OCI-LY3 (cell line): ENCODE results near the gene PLCH2.

Experiments
- H2AFZ ChIP-seq: fragments of 200-600, 300-600 bp; shearing (Covaris generic); 2 replicates; pipeline ENCODE4 v1.6.0; 2014; ENCODE audit warnings: antibody characterized with exemption, low read depth, low read length
- H3K27ac ChIP-seq: fragments of 200-600, 300-600 bp; sonication (generic); 2 replicates; pipeline ENCODE4 v1.5.1; 2014; ENCODE audit warnings: mild to moderate bottlenecking, low read length, moderate library complexity, mixed read lengths
- H3K27me3 ChIP-seq: fragments of 200-600, 300-600 bp; sonication (generic); 2 replicates; pipeline ENCODE4 v1.6.1; 2014; ENCODE audit warnings: low read depth, low read length, mixed read lengths
- H3K36me3 ChIP-seq: fragments of 200-600, 300-600 bp; sonication (generic); replicated peaks from 2 replicates; pipeline ENCODE3; 2014; ENCODE audit warnings: low read depth, low read length, mixed read lengths
- H3K4me1 ChIP-seq: fragments of 300-600, 200-600 bp; sonication (generic); 2 replicates; pipeline ENCODE4 v1.6.1; 2014; ENCODE audit warnings: low read length, mixed read lengths
- H3K4me2 ChIP-seq: fragments of 200-600, 300-600 bp; sonication (generic); 2 replicates; pipeline ENCODE4 v1.6.1; 2014; ENCODE audit warnings: low read length, mixed read lengths
- H3K4me3 ChIP-seq: fragments of 300-600, 200-600 bp; sonication (generic); 2 replicates; pipeline ENCODE4 v1.5.1; 2014; ENCODE audit warnings: antibody characterized with exemption, mild to moderate bottlenecking, low read length, moderate library complexity
- H3K79me2 ChIP-seq: fragments of 300-600, 200-600 bp; shearing (Covaris generic); 2 replicates; pipeline ENCODE4 v1.6.1; 2014; ENCODE audit warnings: mild to moderate bottlenecking, low read length, mixed read lengths
- H3K9ac ChIP-seq: fragments of 300-600, 200-600 bp; shearing (Covaris generic); 2 replicates; pipeline ENCODE4 v1.6.0; 2014; ENCODE audit warnings: mild to moderate bottlenecking, low read length, moderate library complexity
- H3K9me3 ChIP-seq: fragments of 200-600, 300-600 bp; shearing (Covaris generic); 2 replicates; pipeline ENCODE4 v1.6.1; 2014; ENCODE audit warnings: low read length, mixed read lengths; ENCODE audit not compliant: insufficient read depth
- H4K20me1 ChIP-seq: fragments of 200-600, 300-600 bp; sonication (generic); 2 replicates; pipeline ENCODE4 v1.6.1; 2016; ENCODE audit warnings: low read length, mixed read lengths; ENCODE audit not compliant: insufficient read depth
- CTCF ChIP-seq: fragments of 200-600, 300-600 bp; sonication (generic); IDR thresholded peaks from 2 replicates; pipeline ENCODE4 v1.5.1; 2014; ENCODE audit warnings: antibody characterized with exemption, low read length, low read depth
- EZH2phosphoT487 ChIP-seq: fragments of 200-600 bp; shearing (Covaris generic); IDR thresholded peaks from 2 replicates; pipeline ENCODE4 v1.6.1; 2018; ENCODE audit warnings: antibody characterized with exemption, mixed run types, low read depth

PLCH2 gene

GRCh38 chr1:2481885-2482284, 5.8 kb downstream of the PLCH2 start:
- no peak overlapping the region for H2AFZ ChIP-seq
- H3K27me3 ChIP-seq = no peaks in the 10 kb centered on the region
- H3K27ac ChIP-seq = no peak overlapping the region
- H3K9ac ChIP-seq = no peak overlapping the region
- H3K4me2 ChIP-seq = no peak overlapping the region
- TF ChIP-seq EZH2phosphoT487 = no peak
- no peaks in the 10 kb centered on the region for H3K4me1 ChIP-seq
- no peaks in the 10 kb centered on the region for H4K20me1 ChIP-seq
- H3K4me3 ChIP-seq = no peak overlapping the region
- H3K79me2 ChIP-seq = no peaks in the 10 kb centered on the region
- H3K9me3 ChIP-seq = no peaks in the 10 kb centered on the region
- no peaks in the 10 kb centered on the region for H3K36me3 ChIP-seq

GRCh38 chr1:2482588-2482987, 6.5 kb downstream of the PLCH2 start:
- Histone ChIP-seq H3K4me3 (no peak overlapping the region), H3K36me3 (no peaks in the 10 kb centered on the region), H4K20me1 (no peaks in the 10 kb centered on the region), H3K9ac (no peak overlapping the region), H2AFZ (no peak overlapping the region), H3K4me1 (no peaks in the 10 kb centered on the region), H3K79me2 (no peaks in the 10 kb centered on the region), H3K27ac (no peak overlapping the region), H3K9me3 (no peaks in the 10 kb centered on the region), H3K27me3 (no peaks in the 10 kb centered on the region), H3K4me2 (no peak overlapping the region)
- TF ChIP-seq CTCF (no peak), EZH2phosphoT487 (no peak)

GRCh38 chr1:2483026-2483425, 6.9 kb downstream of the PLCH2 start:
- TF ChIP-seq EZH2phosphoT487 (no peak), CTCF (no peak)
- H3K4me2 ChIP-seq = no peak overlapping the region
- no peaks in the 10 kb centered on the region for H4K20me1 ChIP-seq

GRCh38 chr1:2483970-2484369, 7.9 kb downstream of the PLCH2 start:
- no peak overlapping the region for H2AFZ ChIP-seq
- H3K27me3 ChIP-seq = no peaks in the 10 kb centered on the region
- H3K27ac ChIP-seq = no peak overlapping the region
- no peaks in the 10 kb centered on the region for H3K79me2 ChIP-seq
- H3K9me3 ChIP-seq = no peaks in the 10 kb centered on the region
- no peaks in the 10 kb centered on the region for H3K36me3 ChIP-seq
- H3K4me2 ChIP-seq = no peak overlapping the region
- TF ChIP-seq CTCF = no peak
- TF ChIP-seq EZH2phosphoT487 = no peak
- H4K20me1 ChIP-seq = no peaks in the 10 kb centered on the region
- H3K4me3 ChIP-seq = no peak overlapping the region
- H3K9ac ChIP-seq = no peak overlapping the region
- H3K4me1 ChIP-seq = no peaks in the 10 kb centered on the region

More at GRCh38 chr1:2483026-2483425, 6.9 kb downstream of the PLCH2 start:
- Histone ChIP-seq H3K27me3 (no peaks in the 10 kb centered on the region), H3K4me1 (no peaks in the 10 kb centered on the region), H3K9me3 (no peaks in the 10 kb centered on the region), H3K36me3 (no peaks in the 10 kb centered on the region), H2AFZ (no peak overlapping the region), H3K4me3 (no peak overlapping the region), H3K27ac (no peak overlapping the region), H3K9ac (no peak overlapping the region), H3K79me2 (no peaks in the 10 kb centered on the region)

GRCh38 chr1:2486041-2486440, 10.0 kb downstream of the PLCH2 start:
- no peak overlapping the region for H3K9ac ChIP-seq
- no peaks in the 10 kb centered on the region for H3K9me3 ChIP-seq
- H3K4me1 ChIP-seq = no peaks in the 10 kb centered on the region
- H4K20me1 ChIP-seq = no peaks in the 10 kb centered on the region
- TF ChIP-seq EZH2phosphoT487 (no peak), CTCF (no peak)
- H3K79me2 ChIP-seq = no peaks in the 10 kb centered on the region
- no peak overlapping the region for H2AFZ ChIP-seq
- H3K4me3 ChIP-seq = no peak overlapping the region
- no peaks in the 10 kb centered on the region for H3K27me3 ChIP-seq
- H3K36me3 ChIP-seq = no peaks in the 10 kb centered on the region
- no peak overlapping the region for H3K4me2 ChIP-seq
- no peak overlapping the region for H3K27ac ChIP-seq
